ENCODE measurements around the gene LPAR6. TPM values are rescaled to one million over a fixed set of nuclear protein-coding genes. Genes with fewer than 3 reads are reported as not detected.

LPAR6 gene
- total RNA-seq, 2 donors from 2014 or later, result 6.1 to 9.3 TPM

GRCh38 chr13:48380581-48380980, 32.3 kb downstream of the LPAR6 start:
- no peak for DNase-seq (ENCODE audit: low spot score)
- Histone ChIP-seq H3K9me3 (no peaks in the 10 kb centered on the region), H3K27ac (no peak overlapping the region), H3K27me3 (no peaks in the 10 kb centered on the region), H3K4me1 (no peaks in the 10 kb centered on the region), H3K36me3 (peaks cover 10% of the 10 kb centered on the region), H3K4me3 (no peak overlapping the region)
- no peak for TF ChIP-seq CTCF (IDR thresholded peaks at IDR 0.05)

DNA sequence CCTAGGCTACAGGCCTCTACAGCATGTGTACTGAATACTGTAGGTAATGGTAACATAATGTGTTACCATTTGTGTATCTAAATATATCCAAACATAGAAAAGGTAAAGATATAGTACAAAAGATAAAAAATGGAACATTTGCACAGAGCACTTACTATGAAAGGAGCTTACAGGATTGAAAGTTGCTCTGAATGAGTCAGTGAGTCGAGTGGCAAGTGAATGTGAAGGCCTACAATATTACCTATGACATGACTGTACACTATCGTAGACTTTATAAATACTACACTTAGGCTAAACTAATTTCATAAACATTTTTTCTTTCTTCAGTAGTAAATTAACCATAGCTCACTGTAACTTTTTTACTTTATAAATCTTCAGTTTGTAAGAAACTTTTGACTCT, 35.1 kb downstream of the LPAR6 start:
- H3K36me3 ChIP-seq, result peaks cover 24% of the 10 kb centered on the region
- no peak for TF ChIP-seq CTCF (IDR thresholded peaks at IDR 0.05)
- no peaks in the 10 kb centered on the region for H3K4me1 ChIP-seq
- DNase-seq (ENCODE audit: low spot score), result no peak
- H3K4me3 ChIP-seq, result no peak overlapping the region
- H3K27me3 ChIP-seq, result no peaks in the 10 kb centered on the region
- H3K9me3 ChIP-seq, result no peaks in the 10 kb centered on the region
- no peak overlapping the region for H3K27ac ChIP-seq

DNA sequence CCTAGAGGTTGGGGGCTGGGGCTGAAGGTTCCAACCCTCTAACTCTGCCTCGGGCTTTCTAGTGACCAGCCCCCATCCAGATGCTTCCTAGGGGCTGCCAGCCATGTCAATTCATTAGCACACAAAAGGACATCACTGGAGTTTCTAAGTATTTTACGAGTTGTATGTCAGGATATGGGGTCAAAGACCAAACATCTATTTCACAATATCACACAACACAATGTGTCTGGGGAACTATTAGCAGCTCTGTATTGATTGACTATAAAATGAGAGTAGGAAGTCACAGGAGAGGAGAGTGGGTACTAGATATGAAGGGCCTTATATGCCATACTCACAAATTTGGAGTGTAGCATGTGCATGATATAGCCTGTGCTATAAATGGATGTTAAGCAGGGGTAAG, 42.1 kb downstream of the LPAR6 start:
- Histone ChIP-seq H3K4me3 (no peak overlapping the region), H3K27me3 (no peaks in the 10 kb centered on the region), H3K9me3 (no peaks in the 10 kb centered on the region), H3K36me3 (peaks cover 14% of the 10 kb centered on the region), H3K27ac (no peak overlapping the region), H3K4me1 (no peaks in the 10 kb centered on the region)
- DNase-seq (ENCODE audit: low spot score), result no peak
- TF ChIP-seq CTCF (IDR thresholded peaks at IDR 0.05), result no peak

- H3K36me3 ChIP-seq, result peaks cover 16% of the 10 kb centered on the region
- no peak for TF ChIP-seq CTCF (IDR thresholded peaks at IDR 0.05)
Measured at GRCh38 chr13:48369988-48370387, 42.9 kb downstream of the LPAR6 start.

More at GRCh38 chr13:48369988-48370387, 42.9 kb downstream of the LPAR6 start:
- Histone ChIP-seq H3K4me3 (no peak overlapping the region), H3K4me1 (no peaks in the 10 kb centered on the region), H3K9me3 (no peaks in the 10 kb centered on the region), H3K27me3 (no peaks in the 10 kb centered on the region), H3K27ac (no peak overlapping the region)
- DNase-seq (ENCODE audit: low spot score), result no peak

Other genes starting within 250 kb of the LPAR6 start
- 100 to 1,000 TPM; 495 to 570 TPM for gene ITM2B, start 179.9 kb downstream of the LPAR6 start, total RNA-seq
- gene RB1, start 109.4 kb downstream of the LPAR6 start, total RNA-seq, result 10 to 100 TPM; 24.3 to 27.1 TPM
- gene RCBTB2, start 120.0 kb upstream of the LPAR6 start, total RNA-seq, result 10 to 100 TPM in 1 of 2 donors, 1 to 10 TPM in 1; 5.2 to 13.4 TPM
- gene CYSLTR2, start 240.8 kb upstream of the LPAR6 start, total RNA-seq, result 1 to 10 TPM; 4.1 to 6.3 TPM

All from right atrium auricular region (tissue), 2 donors.